ENCODE results near the gene PLEKHD1.

PLEKHD1 gene

DNA sequence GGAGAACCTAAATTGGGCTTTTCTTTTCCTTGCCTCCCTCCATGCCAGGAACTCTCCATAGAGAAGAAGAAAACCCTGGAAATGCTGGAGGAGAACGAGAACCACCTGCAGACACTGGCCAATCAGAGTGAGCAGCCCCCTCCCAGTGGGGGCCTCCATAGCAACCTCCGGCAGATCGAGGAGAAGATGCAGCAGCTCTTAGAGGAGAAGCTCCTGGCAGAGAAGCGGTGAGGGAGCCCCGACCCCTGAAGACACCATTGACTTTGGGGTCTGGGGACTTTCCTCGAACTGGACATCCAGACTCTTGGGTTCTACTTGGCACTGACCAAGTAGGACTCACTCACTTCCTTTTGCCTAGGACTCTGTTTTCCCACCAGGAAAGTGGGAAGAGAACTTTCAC, 41.4 kb downstream of the PLEKHD1 start:
- TF ChIP-seq, protein P1, sequence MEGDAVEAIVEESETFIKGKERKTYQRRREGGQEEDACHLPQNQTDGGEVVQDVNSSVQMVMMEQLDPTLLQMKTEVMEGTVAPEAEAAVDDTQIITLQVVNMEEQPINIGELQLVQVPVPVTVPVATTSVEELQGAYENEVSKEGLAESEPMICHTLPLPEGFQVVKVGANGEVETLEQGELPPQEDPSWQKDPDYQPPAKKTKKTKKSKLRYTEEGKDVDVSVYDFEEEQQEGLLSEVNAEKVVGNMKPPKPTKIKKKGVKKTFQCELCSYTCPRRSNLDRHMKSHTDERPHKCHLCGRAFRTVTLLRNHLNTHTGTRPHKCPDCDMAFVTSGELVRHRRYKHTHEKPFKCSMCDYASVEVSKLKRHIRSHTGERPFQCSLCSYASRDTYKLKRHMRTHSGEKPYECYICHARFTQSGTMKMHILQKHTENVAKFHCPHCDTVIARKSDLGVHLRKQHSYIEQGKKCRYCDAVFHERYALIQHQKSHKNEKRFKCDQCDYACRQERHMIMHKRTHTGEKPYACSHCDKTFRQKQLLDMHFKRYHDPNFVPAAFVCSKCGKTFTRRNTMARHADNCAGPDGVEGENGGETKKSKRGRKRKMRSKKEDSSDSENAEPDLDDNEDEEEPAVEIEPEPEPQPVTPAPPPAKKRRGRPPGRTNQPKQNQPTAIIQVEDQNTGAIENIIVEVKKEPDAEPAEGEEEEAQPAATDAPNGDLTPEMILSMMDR (IDR thresholded peaks at IDR 0.05; ENCODE audit: borderline replicate concordance, control extremely low read depth, extremely low read depth, insufficient read depth, missing control alignments) = no peak
- no peak for DNase-seq (ENCODE audit: low spot score)
- in situ Hi-C loops (cut with MboI; ENCODE audit: low sequenced_read_pairs, unreplicated experiment) = no loop called here

GRCh38 chr14:69527635-69528034, 43.1 kb downstream of the PLEKHD1 start:
- no peak for DNase-seq (ENCODE audit: low spot score)
- TF ChIP-seq, protein P1 (IDR thresholded peaks at IDR 0.05; ENCODE audit: borderline replicate concordance, control extremely low read depth, extremely low read depth, insufficient read depth, missing control alignments) = no peak
- in situ Hi-C loops (cut with MboI; ENCODE audit: low sequenced_read_pairs, unreplicated experiment) = no loop called here

GRCh38 chr14:69528143-69528542, 43.6 kb downstream of the PLEKHD1 start:
- no peak for DNase-seq (ENCODE audit: low spot score)
- TF ChIP-seq, protein P1 (IDR thresholded peaks at IDR 0.05; ENCODE audit: borderline replicate concordance, control extremely low read depth, extremely low read depth, insufficient read depth, missing control alignments) = no peak
- in situ Hi-C loops (cut with MboI; ENCODE audit: low sequenced_read_pairs, unreplicated experiment) = no loop called here

DNA sequence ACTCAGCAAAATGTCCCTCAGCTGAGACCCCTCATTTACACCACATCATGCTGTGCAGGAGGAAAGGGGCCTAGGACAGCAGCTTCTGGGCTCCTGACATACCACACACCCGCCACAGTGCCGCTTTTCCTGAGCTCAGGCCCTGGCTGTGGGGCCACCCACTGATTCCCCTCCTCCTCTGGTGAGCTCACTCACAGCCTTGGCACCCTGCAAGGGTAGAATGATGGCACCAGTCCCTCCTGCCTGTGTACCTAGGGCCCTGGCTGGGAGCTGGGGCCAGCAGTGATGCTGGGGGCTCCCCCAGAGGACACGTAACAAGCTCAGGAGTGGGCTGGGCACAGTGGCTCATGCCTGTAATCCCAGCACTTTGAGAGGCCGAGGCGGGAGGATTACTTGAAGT, 44.4 kb downstream of the PLEKHD1 start:
- TF ChIP-seq, protein P1 (IDR thresholded peaks at IDR 0.05; ENCODE audit: borderline replicate concordance, control extremely low read depth, extremely low read depth, insufficient read depth, missing control alignments) = no peak
- no peak for DNase-seq (ENCODE audit: low spot score)
- in situ Hi-C loops (cut with MboI; ENCODE audit: low sequenced_read_pairs, unreplicated experiment) = no loop called here

GRCh38 chr14:69529563-69529962, 45.0 kb downstream of the PLEKHD1 start:
- in situ Hi-C loops (cut with MboI; ENCODE audit: low sequenced_read_pairs, unreplicated experiment) = no loop called here
- TF ChIP-seq, protein P1 (IDR thresholded peaks at IDR 0.05; ENCODE audit: borderline replicate concordance, control extremely low read depth, extremely low read depth, insufficient read depth, missing control alignments) = no peak
- no peak for DNase-seq (ENCODE audit: low spot score)

- no peak for DNase-seq (ENCODE audit: low spot score)
- in situ Hi-C loops (cut with MboI; ENCODE audit: low sequenced_read_pairs, unreplicated experiment) = no loop called here
- TF ChIP-seq, protein P1 (IDR thresholded peaks at IDR 0.05; ENCODE audit: borderline replicate concordance, control extremely low read depth, extremely low read depth, insufficient read depth, missing control alignments) = no peak
Observed at GRCh38 chr14:69530095-69530494, 45.6 kb downstream of the PLEKHD1 start.

DNA sequence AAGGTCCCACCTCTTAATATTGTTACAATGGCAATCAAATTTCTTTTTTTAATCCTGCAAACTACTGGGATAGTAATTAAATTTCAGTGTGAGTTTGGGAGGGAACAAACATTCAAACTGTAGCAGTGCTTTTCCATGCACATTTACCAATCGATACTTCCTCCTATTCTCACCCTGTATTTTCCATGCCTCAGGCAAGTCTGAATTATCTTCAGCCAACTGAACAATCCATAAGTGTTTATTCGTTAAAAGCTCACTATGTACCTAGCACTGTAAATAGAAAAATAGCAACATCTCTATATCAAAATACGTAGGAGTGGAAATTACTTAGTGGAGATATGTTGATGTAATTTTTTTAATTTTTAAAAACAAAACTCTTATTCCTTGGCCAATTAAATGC, 46.6 kb downstream of the PLEKHD1 start:
- no peak for DNase-seq (ENCODE audit: low spot score)

More for the DNA sequence above, 46.6 kb downstream of the PLEKHD1 start:
- in situ Hi-C loops (cut with MboI; ENCODE audit: low sequenced_read_pairs, unreplicated experiment) = no loop called here
- TF ChIP-seq, protein P1 (IDR thresholded peaks at IDR 0.05; ENCODE audit: borderline replicate concordance, control extremely low read depth, extremely low read depth, insufficient read depth, missing control alignments) = no peak

All from GM13976 (cell line).